Measurements from ENCODE around the gene MDK.

Gene MDK

GRCh38 chr11:46364791-46365190 is 16.7 kb upstream of the MDK start:
- Histone ChIP-seq H3K4me3 (ENCODE audit: low read length, poor library complexity, severe bottlenecking) (no peak overlapping the region), H3K79me2 (ENCODE audit: insufficient read depth, low read length) (peaks cover 86% of the 10 kb centered on the region), H3K9me3 (ENCODE audit: insufficient read depth, low read depth, low read length) (no peaks in the 10 kb centered on the region), H3F3A (ENCODE audit: low read depth) (no peaks in the 10 kb centered on the region; the same call in 1 of the 2 replicates), H4K20me1 (ENCODE audit: insufficient read depth, low read length, poor library complexity, severe bottlenecking) (peaks cover 66% of the 10 kb centered on the region), H3K27me3 (ENCODE audit: insufficient read depth, low read length, poor library complexity, severe bottlenecking) (no peaks in the 10 kb centered on the region), H2AFZ (ENCODE audit: low read length) (no peak overlapping the region), H3K4me1 (ENCODE audit: insufficient read depth, low read length, poor library complexity, severe bottlenecking) (peaks cover 31% of the 10 kb centered on the region), H3K4me2 (ENCODE audit: low read depth, low read length, poor library complexity, severe bottlenecking) (no peak overlapping the region), H3K9me2 (replicated peaks; ENCODE audit: low read depth, low read length) (no peaks in the 10 kb centered on the region), H3K36me3 (ENCODE audit: insufficient read depth, low read length) (peaks cover 42% of the 10 kb centered on the region; the same call in 1 of the 2 replicates), H3K9ac (ENCODE audit: low read depth, low read length, poor library complexity, severe bottlenecking) (no peak overlapping the region)
- TF ChIP-seq EZH2phosphoT487 (IDR thresholded peaks at IDR 0.05; ENCODE audit: borderline replicate concordance) = no peak
- TF ChIP-seq, protein P1, sequence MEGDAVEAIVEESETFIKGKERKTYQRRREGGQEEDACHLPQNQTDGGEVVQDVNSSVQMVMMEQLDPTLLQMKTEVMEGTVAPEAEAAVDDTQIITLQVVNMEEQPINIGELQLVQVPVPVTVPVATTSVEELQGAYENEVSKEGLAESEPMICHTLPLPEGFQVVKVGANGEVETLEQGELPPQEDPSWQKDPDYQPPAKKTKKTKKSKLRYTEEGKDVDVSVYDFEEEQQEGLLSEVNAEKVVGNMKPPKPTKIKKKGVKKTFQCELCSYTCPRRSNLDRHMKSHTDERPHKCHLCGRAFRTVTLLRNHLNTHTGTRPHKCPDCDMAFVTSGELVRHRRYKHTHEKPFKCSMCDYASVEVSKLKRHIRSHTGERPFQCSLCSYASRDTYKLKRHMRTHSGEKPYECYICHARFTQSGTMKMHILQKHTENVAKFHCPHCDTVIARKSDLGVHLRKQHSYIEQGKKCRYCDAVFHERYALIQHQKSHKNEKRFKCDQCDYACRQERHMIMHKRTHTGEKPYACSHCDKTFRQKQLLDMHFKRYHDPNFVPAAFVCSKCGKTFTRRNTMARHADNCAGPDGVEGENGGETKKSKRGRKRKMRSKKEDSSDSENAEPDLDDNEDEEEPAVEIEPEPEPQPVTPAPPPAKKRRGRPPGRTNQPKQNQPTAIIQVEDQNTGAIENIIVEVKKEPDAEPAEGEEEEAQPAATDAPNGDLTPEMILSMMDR (conservative IDR thresholded peaks at IDR 0.05; ENCODE audit: low read length) = no peak

- H3K9ac ChIP-seq (ENCODE audit: low read depth, low read length, poor library complexity, severe bottlenecking) = no peak overlapping the region
- H3K27me3 ChIP-seq (ENCODE audit: insufficient read depth, low read length, poor library complexity, severe bottlenecking) = no peaks in the 10 kb centered on the region
- no peak overlapping the region for H2AFZ ChIP-seq (ENCODE audit: low read length)
- H3K4me1 ChIP-seq (ENCODE audit: insufficient read depth, low read length, poor library complexity, severe bottlenecking) = peaks cover 24% of the 10 kb centered on the region
- TF ChIP-seq, protein P1 (conservative IDR thresholded peaks at IDR 0.05; ENCODE audit: low read length) = no peak
- no peak for TF ChIP-seq EZH2phosphoT487 (IDR thresholded peaks at IDR 0.05; ENCODE audit: borderline replicate concordance)
- H3K9me2 ChIP-seq (replicated peaks; ENCODE audit: low read depth, low read length) = no peaks in the 10 kb centered on the region
- no peak overlapping the region for H3K4me2 ChIP-seq (ENCODE audit: low read depth, low read length, poor library complexity, severe bottlenecking)
- H3K9me3 ChIP-seq (ENCODE audit: insufficient read depth, low read depth, low read length) = no peaks in the 10 kb centered on the region
- no peaks in the 10 kb centered on the region for H3F3A ChIP-seq (ENCODE audit: low read depth)
- H4K20me1 ChIP-seq (ENCODE audit: insufficient read depth, low read length, poor library complexity, severe bottlenecking) = peaks cover 66% of the 10 kb centered on the region
- H3K4me3 ChIP-seq (ENCODE audit: low read length, poor library complexity, severe bottlenecking) = no peak overlapping the region
- H3K79me2 ChIP-seq (ENCODE audit: insufficient read depth, low read length) = peaks cover 71% of the 10 kb centered on the region
- peaks cover 55% of the 10 kb centered on the region; the same call in 1 of the 2 replicates for H3K36me3 ChIP-seq (ENCODE audit: insufficient read depth, low read length)
Measured at GRCh38 chr11:46366260-46366659, 15.2 kb upstream of the MDK start.

- H3K36me3 ChIP-seq (ENCODE audit: insufficient read depth, low read length) = peaks cover 59% of the 10 kb centered on the region; the same call in 1 of the 2 replicates
- H3K27me3 ChIP-seq (ENCODE audit: insufficient read depth, low read length, poor library complexity, severe bottlenecking) = no peaks in the 10 kb centered on the region
- no peaks in the 10 kb centered on the region for H3K9me3 ChIP-seq (ENCODE audit: insufficient read depth, low read depth, low read length)
- no peak overlapping the region for H3K9ac ChIP-seq (ENCODE audit: low read depth, low read length, poor library complexity, severe bottlenecking)
- H3K4me1 ChIP-seq (ENCODE audit: insufficient read depth, low read length, poor library complexity, severe bottlenecking) = peaks cover 21% of the 10 kb centered on the region
- no peak overlapping the region for H3K4me2 ChIP-seq (ENCODE audit: low read depth, low read length, poor library complexity, severe bottlenecking)
- TF ChIP-seq, protein P1 (conservative IDR thresholded peaks at IDR 0.05; ENCODE audit: low read length) = no peak
- TF ChIP-seq EZH2phosphoT487 (IDR thresholded peaks at IDR 0.05; ENCODE audit: borderline replicate concordance) = no peak
- no peak overlapping the region for H3K4me3 ChIP-seq (ENCODE audit: low read length, poor library complexity, severe bottlenecking)
- H3K79me2 ChIP-seq (ENCODE audit: insufficient read depth, low read length) = peaks cover 67% of the 10 kb centered on the region
- H3K9me2 ChIP-seq (replicated peaks; ENCODE audit: low read depth, low read length) = no peaks in the 10 kb centered on the region
- peaks cover 63% of the 10 kb centered on the region for H4K20me1 ChIP-seq (ENCODE audit: insufficient read depth, low read length, poor library complexity, severe bottlenecking)
- no peaks in the 10 kb centered on the region for H3F3A ChIP-seq (ENCODE audit: low read depth)
- no peak overlapping the region for H2AFZ ChIP-seq (ENCODE audit: low read length)
Measured at GRCh38 chr11:46366661-46367161, 14.8 kb upstream of the MDK start.
